ENCODE measurements around the gene ERVMER34-1.
A peak's percentile ranks its signal among the peaks of the same experiment; 100 is the strongest.

ERVMER34-1 gene

DNA sequence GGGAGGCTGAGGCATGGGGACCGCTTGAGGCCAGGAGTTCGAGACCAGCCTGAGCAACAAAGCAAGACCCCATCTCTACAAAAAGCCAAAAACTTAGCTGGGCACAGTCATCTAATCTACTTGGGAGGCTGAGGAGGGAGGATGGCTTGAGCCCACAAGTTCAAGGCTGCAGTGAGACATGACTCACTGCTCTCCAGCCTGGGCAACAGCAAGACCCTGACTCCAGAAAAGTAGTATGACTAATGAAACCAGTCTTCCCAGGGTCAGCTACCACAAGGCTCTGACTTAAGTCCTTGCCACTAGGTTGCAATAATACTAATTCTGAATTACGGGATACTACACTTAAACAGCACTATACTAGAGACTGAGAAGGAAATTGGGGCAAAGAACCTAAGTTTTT lies 33.1 kb downstream of the ERVMER34-1 start:
- DNase-seq: no peak

DNA sequence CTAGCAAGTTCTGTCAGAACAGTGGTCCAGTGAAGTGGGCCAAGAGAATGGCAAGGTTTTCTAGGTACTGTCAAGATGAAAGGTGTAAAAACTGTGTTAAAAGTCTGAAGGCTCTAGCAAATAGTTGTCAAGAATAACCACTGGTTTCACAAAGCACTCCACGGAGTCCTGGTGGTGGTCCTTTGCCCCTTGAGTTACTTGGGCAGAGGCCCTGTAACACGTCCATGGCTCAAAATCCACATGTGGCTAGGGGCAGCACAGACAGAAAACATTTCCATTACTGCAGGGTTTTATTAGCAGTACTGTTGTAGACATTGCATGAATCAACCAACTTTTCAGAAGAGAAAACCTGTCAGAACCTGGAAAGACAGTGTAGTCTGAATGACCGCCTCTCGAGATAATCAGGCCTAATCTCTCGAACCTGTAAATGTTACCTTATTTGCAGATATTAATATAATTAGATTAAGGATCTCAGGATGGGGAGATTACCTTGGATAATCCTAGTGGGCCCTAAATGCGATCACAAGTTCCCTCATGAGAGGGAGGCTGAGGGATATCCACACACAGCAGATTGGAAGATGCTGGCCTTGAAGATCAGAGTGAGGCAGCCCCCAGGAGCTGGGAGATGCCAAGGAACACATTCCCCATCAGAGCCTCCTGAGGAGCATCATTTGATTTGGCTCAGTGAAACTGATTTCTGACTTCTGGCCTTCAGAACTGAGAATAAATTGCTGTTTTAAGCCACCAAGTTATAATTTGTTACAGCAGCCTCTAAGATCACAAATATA lies 34.7 kb downstream of the ERVMER34-1 start:
- no peak for DNase-seq

DNA sequence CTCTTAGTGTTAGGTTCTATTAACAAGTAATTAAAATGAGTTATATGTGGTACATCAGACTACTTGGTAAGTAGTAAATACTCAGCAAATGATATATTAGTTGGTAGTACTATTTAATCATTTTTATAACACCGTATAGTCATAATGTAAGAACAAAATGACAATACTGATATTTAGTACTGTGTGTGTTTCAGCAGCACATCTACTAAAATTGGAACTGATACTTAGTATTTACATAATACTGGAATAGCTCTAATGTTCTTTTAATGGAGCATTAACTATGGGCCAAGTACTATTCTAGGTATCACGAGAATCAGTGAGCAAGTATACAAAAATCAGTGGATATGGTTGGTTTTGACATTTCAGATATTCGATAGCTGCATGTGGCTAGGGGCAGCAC lies 35.3 kb downstream of the ERVMER34-1 start:
- no peak for DNase-seq

DNA sequence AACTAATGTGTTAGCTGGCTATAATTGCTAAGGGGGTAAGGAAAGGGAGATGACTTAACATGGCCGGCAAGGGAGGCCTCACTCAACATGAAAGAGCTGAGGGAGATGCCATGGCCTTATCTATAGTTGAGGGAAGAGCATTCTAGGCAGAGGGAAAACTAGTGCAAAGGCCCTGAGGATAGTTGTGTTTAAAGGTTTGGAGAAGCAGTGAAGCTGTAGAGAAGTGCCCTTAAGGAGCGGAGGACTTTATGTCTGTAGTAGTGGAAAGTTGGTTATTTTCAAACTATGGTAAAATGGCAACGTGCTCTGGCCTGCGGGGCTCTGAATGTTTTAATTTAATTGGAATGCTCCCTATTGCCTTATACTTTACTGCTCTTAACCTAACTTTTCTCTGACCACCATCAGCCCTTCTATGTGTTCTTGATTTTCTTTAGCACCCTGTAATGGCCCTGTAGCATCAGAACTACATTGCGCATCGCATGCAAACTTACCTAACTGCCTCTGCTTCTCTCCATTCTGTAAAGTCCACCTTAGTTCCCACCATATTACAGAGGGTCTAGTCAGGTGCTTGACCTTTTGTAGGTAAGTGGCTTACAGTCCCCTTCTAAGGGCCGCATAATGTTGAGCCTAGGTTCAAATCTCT lies 35.8 kb downstream of the ERVMER34-1 start:
- DNase-seq: no peak

DNA sequence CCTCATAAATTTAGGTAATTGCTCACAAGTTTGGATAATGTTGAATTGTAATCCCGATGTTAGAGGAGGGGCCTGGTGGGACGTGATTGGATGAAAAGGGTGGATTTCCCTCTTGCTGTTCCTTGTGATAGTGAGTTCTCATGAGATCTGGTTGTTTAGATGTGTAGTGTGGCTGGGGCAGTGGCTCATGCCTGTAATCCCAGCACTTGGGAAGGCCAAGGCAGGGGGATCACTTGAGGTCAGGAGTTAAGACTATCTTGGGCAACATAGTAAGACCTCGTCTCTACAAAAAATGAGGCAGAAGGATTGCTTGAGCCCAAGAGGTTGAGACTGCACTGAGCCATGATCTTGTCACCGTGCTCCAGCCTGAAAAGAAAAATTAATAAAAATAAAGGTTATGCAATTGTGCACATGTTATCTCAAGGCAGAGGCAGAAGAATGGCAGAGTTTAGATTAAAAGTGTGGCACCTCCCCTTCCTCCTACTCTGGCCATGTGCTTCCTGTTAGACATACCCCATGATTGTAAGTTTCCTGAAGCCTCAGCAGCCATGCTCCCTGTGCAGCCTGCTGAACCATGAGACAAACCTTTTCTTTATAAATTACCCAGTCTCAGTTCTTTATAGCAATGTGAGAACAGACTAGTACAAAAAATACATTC lies 36.5 kb downstream of the ERVMER34-1 start:
- no peak for DNase-seq

DNA sequence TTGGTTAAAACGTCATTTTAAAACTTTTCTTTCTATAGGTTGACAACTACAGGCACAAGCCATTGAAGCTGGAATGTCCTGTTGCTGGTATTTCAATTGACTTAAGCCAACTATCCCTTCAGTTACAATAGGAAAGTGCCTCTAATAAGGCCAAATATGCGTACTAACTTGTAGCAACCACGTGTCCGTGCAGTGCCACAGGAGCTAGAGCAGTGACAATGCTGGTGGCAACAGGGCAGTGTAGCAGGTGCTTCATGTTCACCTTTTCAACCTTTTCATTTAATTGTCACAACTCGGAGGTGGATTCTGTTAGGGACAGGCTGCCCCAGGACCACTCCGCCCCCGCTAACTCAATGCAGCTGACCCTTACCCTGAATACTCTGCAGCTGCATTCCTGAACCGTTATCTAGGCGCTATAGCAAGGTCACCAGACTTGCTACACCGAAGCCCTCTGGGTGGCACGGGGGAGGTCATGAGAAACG lies 37.7 kb downstream of the ERVMER34-1 start:
- no peak for DNase-seq

DNA sequence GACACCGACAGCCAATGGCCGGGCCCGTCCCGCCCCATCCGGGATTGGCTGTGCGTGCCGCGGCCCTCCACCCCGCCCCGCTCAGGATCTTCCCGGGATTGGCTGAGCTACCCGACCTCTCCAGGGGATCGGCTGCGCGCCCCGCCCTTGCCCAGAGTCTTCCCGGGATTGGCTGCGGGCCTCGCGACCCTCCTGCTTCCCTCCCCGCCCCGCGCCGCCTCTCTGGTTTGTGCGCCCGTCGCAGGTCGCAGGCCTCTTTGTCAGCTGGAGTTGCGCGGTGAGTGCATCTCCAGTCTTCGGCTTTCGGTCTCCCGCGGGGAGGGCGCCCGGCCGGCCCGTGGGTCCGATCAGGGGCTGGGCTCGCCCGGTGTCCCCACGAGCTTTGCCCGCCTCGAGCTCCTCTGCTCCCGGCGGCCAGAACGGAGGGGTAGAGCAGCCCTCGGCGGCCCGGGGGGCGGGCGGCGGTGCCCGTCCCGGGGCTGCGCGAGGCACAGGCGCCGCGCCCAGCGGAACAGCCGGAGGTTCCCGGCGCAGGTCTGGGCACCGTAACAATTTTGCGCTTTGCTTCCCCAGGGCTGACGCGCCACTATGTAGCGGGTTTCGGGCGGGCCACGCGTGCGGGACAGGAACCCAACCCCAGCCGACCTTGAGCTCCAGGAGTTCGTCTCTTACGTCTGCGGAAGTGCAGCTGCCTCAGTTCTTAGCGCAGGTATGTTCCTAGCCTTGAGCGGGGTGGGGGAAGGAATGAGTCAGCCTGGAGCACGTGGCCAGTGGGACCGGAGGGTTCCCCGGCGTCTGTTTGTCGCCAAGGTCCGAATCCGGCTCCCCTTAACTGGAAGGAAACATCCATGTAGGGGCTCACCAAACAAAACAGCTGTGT lies 38.7 kb downstream of the ERVMER34-1 start:
- DNase-seq: peak; percentile 97

DNA sequence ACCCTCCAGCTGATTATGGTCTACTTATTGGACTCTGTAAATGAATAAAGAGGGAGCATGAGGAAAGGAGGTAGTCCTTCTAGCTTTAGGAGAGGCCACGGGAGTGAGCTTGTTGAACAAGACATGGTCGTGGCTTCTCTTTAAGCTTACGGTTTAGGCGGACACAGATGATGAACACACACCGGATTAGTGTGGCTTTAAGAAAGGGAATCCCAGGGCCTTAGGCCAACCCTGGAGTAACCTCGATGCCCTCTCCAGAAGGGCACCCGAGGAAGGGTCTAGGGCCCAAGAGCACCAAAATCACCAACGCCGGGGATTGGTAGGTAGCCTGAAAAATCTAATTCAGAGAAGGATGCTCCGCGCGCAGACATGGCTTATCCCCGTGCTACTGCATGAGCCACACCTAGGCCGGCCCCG lies 39.4 kb downstream of the ERVMER34-1 start:
- no peak for DNase-seq

DNA sequence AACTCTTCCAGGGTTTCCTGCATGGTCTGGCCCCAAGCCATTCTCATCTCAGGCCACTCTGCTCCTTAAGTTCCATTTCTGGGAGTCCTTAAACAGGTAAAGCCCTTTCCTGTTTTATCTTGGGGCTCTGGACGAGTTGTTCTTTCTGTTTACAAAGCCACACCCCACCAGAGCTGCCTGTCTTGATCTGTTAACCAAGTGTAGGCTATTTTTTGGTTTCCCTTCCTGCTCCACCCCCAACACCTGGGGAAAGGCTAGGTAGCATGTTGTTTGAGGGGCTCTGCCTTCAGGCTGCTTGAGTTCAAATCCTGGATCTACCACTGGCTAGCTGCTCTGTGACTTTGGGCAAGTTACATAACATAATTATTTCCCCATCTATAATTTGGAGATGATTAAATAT lies 40.0 kb downstream of the ERVMER34-1 start:
- DNase-seq: no peak

DNA sequence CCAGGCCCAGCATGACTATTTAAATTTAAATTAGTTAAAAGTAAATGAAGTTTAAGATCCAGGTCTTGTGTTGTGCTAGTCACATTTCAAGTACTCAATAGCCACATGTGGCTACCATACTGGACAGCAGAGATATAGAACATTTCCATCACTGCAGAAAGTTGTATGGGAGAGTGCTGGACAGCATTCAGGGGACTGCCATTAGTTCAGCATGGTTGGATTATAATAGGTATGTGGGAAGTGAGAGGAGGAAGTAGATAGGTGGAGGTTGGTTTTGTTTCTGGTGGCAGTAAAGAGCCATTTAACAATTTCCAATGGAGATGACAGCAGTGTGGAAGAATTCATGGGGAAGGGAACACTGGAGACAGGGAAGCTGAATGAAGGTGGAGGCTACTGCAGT lies 42.1 kb downstream of the ERVMER34-1 start:
- DNase-seq: no peak

DNA sequence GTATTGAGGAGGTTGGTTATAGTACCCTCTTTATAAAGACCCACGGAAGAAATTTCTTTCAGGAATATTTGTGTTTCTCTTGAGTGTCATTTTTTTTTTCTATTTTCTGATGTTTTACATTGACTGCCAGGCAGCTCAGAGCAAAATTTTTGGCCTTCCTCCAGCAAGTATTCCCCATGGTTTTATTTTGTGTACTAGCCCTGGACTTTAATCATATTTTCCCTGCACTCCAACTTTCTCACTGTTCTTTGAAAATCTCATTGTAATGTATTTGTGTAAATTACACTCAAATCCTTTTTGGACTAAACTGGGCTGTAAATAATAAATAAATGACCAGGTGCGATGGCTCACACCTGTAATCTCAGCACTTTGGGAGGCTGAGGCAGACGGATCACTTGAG lies 46.6 kb downstream of the ERVMER34-1 start:
- DNase-seq: no peak

DNA sequence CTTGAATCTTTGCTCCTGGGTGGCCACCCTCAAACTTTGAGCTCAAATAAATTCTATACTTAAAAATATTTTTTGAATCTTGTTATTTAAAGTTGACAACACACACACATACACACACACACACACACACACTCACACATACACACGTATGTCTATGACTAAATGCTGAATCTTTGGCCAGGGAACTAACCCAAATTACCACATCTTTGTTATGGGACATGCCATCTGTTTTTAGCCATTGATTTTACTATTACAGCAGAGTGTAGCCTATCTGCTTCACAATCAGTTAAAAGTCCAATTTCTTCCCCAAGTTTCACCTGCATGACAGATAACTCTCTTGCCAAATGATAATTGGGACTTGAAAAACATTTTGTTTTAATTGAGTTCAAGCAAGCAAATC lies 47.1 kb downstream of the ERVMER34-1 start:
- no peak for DNase-seq

DNA sequence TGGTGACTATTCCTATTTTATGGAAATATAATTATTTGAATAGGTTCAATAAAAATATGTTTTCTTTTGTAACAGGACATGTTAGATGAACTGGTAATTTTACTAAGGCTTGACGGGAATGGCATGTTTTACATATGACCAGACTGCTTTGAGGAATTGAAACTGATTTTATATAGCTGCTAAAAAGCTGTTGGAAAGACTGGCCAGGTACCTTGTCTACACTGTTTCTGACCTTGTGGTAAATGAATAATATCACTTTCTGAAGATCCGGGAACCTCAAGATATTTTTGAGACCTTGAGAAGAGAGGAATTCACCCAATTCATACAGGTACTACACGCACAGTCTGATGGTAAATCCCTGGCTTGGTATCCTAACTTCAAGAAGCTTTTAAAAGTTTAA lies 50.0 kb downstream of the ERVMER34-1 start:
- no peak for DNase-seq

DNA sequence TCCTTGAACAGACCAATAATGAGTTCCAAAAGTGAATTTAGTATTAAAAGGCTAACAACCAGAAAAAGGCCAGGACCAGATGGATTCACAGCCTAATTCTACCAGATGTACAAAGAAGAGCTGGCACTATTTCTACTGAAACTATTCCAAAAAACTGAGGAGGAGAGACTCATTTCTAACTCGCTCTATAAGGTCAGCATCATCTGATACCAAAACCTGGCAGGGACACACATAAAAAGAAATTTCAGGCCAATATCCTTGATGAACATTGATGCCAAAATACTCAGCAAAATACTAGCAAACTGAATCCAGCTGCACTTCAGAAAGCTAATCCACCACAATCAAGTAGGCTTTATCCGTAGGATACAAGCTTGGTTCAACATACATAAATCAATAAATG lies 56.3 kb downstream of the ERVMER34-1 start:
- no peak for DNase-seq

DNA sequence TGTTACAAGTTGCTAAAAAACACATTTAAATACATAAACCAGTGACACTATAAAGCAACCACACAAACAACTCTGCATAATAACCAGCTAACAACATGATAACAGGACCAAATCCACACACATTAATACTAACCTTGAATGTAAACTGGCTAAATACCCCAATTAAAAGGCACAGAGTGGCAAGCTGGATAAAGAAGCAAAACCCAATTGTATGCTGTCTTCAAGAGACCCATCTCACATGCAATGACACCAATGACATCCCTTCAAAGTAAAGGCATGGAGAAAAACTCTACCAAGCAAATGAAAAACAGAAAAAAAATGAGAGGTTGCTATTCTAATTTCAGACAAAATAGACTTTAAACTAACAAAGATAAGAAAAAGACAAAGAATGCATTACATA lies 57.7 kb downstream of the ERVMER34-1 start:
- DNase-seq: no peak
